Kidney tubule cell (primary cell): ENCODE results near the gene FARP1.

Experiments
- DNase-seq: peaks from one replicate; pipeline ENCODE4 v3.0.0-alpha.2; 2018; ENCODE audit warnings: low spot score

The FARP1 gene

GRCh38 chr13:98445340-98446233 is 302.7 kb downstream of the FARP1 start:
- peak; percentile 71 for DNase-seq

- DNase-seq: no peak
Observed at GRCh38 chr13:98446234-98446621, 303.3 kb downstream of the FARP1 start.

- no peak for DNase-seq
Observed at GRCh38 chr13:98447130-98447529, 304.2 kb downstream of the FARP1 start.

- DNase-seq: no peak
Observed at GRCh38 chr13:98447881-98448641, 305.2 kb downstream of the FARP1 start.

GRCh38 chr13:98448642-98448928 is 305.7 kb downstream of the FARP1 start:
- no peak for DNase-seq

GRCh38 chr13:98449273-98449672 is 306.4 kb downstream of the FARP1 start:
- DNase-seq: no peak

- DNase-seq: no peak
Observed at GRCh38 chr13:98450026-98450425, 307.1 kb downstream of the FARP1 start.

- DNase-seq: no peak
Observed at GRCh38 chr13:98450539-98451111, 307.7 kb downstream of the FARP1 start.

GRCh38 chr13:98451676-98452470 is 309.0 kb downstream of the FARP1 start:
- DNase-seq: peak; percentile 33

GRCh38 chr13:98452851-98453843 is 310.3 kb downstream of the FARP1 start:
- no peak for DNase-seq

GRCh38 chr13:98454389-98454881 is 311.5 kb downstream of the FARP1 start:
- DNase-seq: peak; percentile 65

GRCh38 chr13:98456413-98456845 is 313.5 kb downstream of the FARP1 start:
- DNase-seq: no peak

- DNase-seq: no peak
Observed at GRCh38 chr13:98457053-98457452, 314.2 kb downstream of the FARP1 start.

- no peak for DNase-seq
Observed at GRCh38 chr13:98458431-98458830, 315.5 kb downstream of the FARP1 start.

GRCh38 chr13:98459171-98459681 is 316.3 kb downstream of the FARP1 start:
- no peak for DNase-seq

GRCh38 chr13:98459721-98460370 is 317.0 kb downstream of the FARP1 start:
- DNase-seq: no peak

GRCh38 chr13:98460516-98460915 is 317.6 kb downstream of the FARP1 start:
- DNase-seq: no peak

- no peak for DNase-seq
Observed at GRCh38 chr13:98461486-98462240, 318.8 kb downstream of the FARP1 start.

GRCh38 chr13:98462241-98462882 is 319.5 kb downstream of the FARP1 start:
- no peak for DNase-seq
